ENCODE data around the gene ZNF74.

GRCh38 chr22:20438678-20439492 lies 44.9 kb downstream of the ZNF74 start:
- TF ChIP-seq, protein P1, sequence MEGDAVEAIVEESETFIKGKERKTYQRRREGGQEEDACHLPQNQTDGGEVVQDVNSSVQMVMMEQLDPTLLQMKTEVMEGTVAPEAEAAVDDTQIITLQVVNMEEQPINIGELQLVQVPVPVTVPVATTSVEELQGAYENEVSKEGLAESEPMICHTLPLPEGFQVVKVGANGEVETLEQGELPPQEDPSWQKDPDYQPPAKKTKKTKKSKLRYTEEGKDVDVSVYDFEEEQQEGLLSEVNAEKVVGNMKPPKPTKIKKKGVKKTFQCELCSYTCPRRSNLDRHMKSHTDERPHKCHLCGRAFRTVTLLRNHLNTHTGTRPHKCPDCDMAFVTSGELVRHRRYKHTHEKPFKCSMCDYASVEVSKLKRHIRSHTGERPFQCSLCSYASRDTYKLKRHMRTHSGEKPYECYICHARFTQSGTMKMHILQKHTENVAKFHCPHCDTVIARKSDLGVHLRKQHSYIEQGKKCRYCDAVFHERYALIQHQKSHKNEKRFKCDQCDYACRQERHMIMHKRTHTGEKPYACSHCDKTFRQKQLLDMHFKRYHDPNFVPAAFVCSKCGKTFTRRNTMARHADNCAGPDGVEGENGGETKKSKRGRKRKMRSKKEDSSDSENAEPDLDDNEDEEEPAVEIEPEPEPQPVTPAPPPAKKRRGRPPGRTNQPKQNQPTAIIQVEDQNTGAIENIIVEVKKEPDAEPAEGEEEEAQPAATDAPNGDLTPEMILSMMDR (IDR thresholded peaks at IDR 0.05), result peak in 1 of 3 experiments; percentile 27
- TF ChIP-seq POLR2AphosphoS5 (IDR thresholded peaks at IDR 0.05), result no peak
- no peak for TF ChIP-seq POLR2A (IDR thresholded peaks at IDR 0.05; ENCODE audit: low read depth)
- TF ChIP-seq EP300 (IDR thresholded peaks at IDR 0.05), result no peak
